Prostate gland (tissue), 2 donors: ENCODE data around the gene TKTL1. TPM values are rescaled to one million over a fixed set of nuclear protein-coding genes. Genes with fewer than 3 reads are reported as not detected.

Experiments
- DNase-seq: peaks from one replicate; pipeline ENCODE4 v3.0.0-alpha.2; 2019; ENCODE audit warnings: low spot score
- H3K27ac ChIP-seq, 2 donors: fragments of 200-600 bp; sonication (generic); 2 replicates each; pipeline ENCODE4 v1.5.1; 2017 to 2019
- H3K27me3 ChIP-seq: fragments of 200-600 bp; sonication (generic); replicated peaks from 2 replicates; pipeline ENCODE4 v1.5.1; 2019; ENCODE audit not compliant: insufficient read depth
- H3K36me3 ChIP-seq, 2 donors: fragments of 200-600 bp; sonication (generic); 1 replicate in 1 of 2; 2 replicates in 1 of 2; pipeline versions ENCODE4 v1.5.1 to v1.8.1; 2017 to 2019
- H3K4me1 ChIP-seq: fragments of 200-600 bp; sonication (generic); replicated peaks from 2 replicates; pipeline ENCODE4 v1.5.1; 2019
- H3K4me3 ChIP-seq, 2 donors: fragments of 200-600 bp; sonication (generic); 2 replicates each; pipeline ENCODE4 v1.5.1; 2017 to 2019
- H3K9me3 ChIP-seq: fragments of 200-600 bp; sonication (generic); 2 replicates; pipeline ENCODE4 v1.5.1; 2017
- CTCF ChIP-seq, 4 experiments: fragments of 200-600 bp in 2 of 4; fragments of 450-650 bp in 2 of 4; sonication (generic) in 2 of 4; IDR thresholded peaks; 1 replicate in 3 of 4; 2 replicates in 1 of 4; pipeline ENCODE4 v1.5.1; 2016 to 2019; ENCODE audit warnings: antibody characterized with exemption in 4 of 4, mild to moderate bottlenecking in 2 of 4, moderate library complexity in 2 of 4
- POLR2A ChIP-seq: fragments of 450-650 bp; IDR thresholded peaks from one replicate; pipeline ENCODE4 v1.6.1; 2016; ENCODE audit warnings: antibody characterized with exemption, mild to moderate bottlenecking
- POLR2AphosphoS5 ChIP-seq: sonication (generic); formaldehyde crosslinking; IDR thresholded peaks from one replicate; pipeline ENCODE4 v1.6.1; 2017; ENCODE audit warnings: antibody characterized with exemption
- WGBS: methylation state at CpG from one replicate; pipeline ENCODE4 v1.1.5; 2018; 5-methylcytosine and 5-hydroxymethylcytosine counted together
- intact Hi-C: fragments of 100-400 bp; cut with DNase I; formaldehyde crosslinking; loops from one replicate; pipeline ENCODE4 v1.14.2; 2022
- total RNA-seq, 2 donors: library from RNA; depleted of rRNA; stranded (reverse); fragments of >200 nt; gene quantifications; one replicate each; pipeline ENCODE4 v1.1.0, GENCODE V29; 2016

TKTL1 gene
- total RNA-seq, 2 donors from 2014 or later = 113 TPM; not detected in 1

- DNase-seq = no peak
- Histone ChIP-seq H3K9me3 (no peaks in the 10 kb centered on the region), H3K36me3 (no peaks in the 10 kb centered on the region), H3K27ac (no peak overlapping the region), H3K27me3 (no peaks in the 10 kb centered on the region), H3K4me3 (no peak overlapping the region), H3K4me1 (no peaks in the 10 kb centered on the region)
- no peak for TF ChIP-seq CTCF (IDR thresholded peaks at IDR 0.05)
- TF ChIP-seq POLR2AphosphoS5 = no peak
- no peak for TF ChIP-seq POLR2A
- 49% methylated on average over 8 of the region's 8 CpGs for WGBS
- intact Hi-C loops = no loop called here
Observed at GRCh38 chrX:154303476-154303875, 7.9 kb downstream of the TKTL1 start.

- no peaks in the 10 kb centered on the region for H3K4me1 ChIP-seq
- intact Hi-C loops = no loop called here
- H3K4me3 ChIP-seq = no peak overlapping the region
- no peaks in the 10 kb centered on the region for H3K9me3 ChIP-seq
- no peak overlapping the region for H3K27ac ChIP-seq
- WGBS = 78% methylated on average over 10 of the region's 10 CpGs
- no peaks in the 10 kb centered on the region for H3K36me3 ChIP-seq
- TF ChIP-seq CTCF (IDR thresholded peaks at IDR 0.05) (no peak), POLR2AphosphoS5 (no peak), POLR2A (no peak)
- no peaks in the 10 kb centered on the region for H3K27me3 ChIP-seq
- DNase-seq = no peak
Observed at GRCh38 chrX:154304846-154305245, 9.3 kb downstream of the TKTL1 start.

GRCh38 chrX:154305541-154306205, 10.1 kb downstream of the TKTL1 start:
- Histone ChIP-seq H3K36me3 (no peaks in the 10 kb centered on the region), H3K4me3 (no peak overlapping the region), H3K27ac (no peak overlapping the region), H3K9me3 (no peaks in the 10 kb centered on the region), H3K4me1 (no peaks in the 10 kb centered on the region), H3K27me3 (no peaks in the 10 kb centered on the region)
- no peak for DNase-seq
- TF ChIP-seq CTCF (IDR thresholded peaks at IDR 0.05) (no peak), POLR2AphosphoS5 (peak; percentile 25)
- intact Hi-C loops = no loop called here
- 49% methylated on average over 7 of the region's 11 CpGs for WGBS

GRCh38 chrX:154307202-154307601, 11.6 kb downstream of the TKTL1 start:
- WGBS = 79% methylated on average over 6 of the region's 6 CpGs
- Histone ChIP-seq H3K9me3 (no peaks in the 10 kb centered on the region), H3K4me1 (no peaks in the 10 kb centered on the region), H3K27me3 (no peaks in the 10 kb centered on the region), H3K27ac (no peak overlapping the region), H3K4me3 (no peak overlapping the region), H3K36me3 (no peaks in the 10 kb centered on the region)
- no peak for TF ChIP-seq CTCF (IDR thresholded peaks at IDR 0.05)
- TF ChIP-seq POLR2AphosphoS5 = no peak
- TF ChIP-seq POLR2A = no peak
- intact Hi-C loops = no loop called here
- DNase-seq = no peak
